ENCODE measurements around the gene RASGEF1C. TPM values are rescaled to one million over a fixed set of nuclear protein-coding genes. Genes with fewer than 3 reads are reported as not detected.
"Not testable (repeated sequence)": the region's sequence is repeated elsewhere in the genome, so short reads cannot be mapped to it uniquely, and the experiment has no call there.

The RASGEF1C gene
- total RNA-seq, 1 donor from 2014 or later: 0.49 TPM

DNA sequence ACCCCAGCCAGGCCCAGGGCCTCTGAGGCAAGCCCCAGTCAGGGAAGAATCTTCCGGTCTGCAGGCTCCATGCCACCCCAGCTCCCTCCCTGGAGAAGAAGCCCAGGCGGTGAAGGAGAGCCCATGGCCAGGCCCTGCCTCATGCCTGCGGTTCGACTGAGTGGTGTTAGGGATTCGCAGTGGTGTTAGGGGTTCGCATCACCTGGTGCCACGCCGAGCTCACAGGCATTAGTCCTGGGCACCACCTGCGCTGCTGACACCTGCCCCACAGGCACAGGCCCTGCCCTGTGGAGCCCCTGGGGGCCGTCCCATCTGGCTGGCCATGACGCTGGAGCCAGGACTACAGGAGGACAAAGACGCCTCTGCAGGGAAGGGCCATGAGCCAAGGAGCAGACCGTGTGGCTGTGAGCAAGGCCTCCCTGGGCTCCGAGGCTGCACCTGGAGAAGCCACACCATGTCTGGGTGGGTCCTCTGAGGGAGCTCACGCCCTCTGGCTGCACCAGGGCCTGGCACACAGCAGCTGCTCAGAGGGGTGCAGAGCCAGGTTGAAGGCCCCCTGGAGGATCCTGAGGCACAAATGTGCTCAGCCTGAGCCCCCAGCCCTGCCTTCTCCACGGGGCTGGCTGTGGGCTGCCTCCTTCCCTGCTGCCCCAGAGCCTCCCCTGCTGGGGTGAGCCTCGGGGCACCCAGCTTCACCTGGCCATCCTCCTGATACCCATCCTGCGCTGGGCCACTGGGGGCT is 109.8 kb downstream of the RASGEF1C start:
- intact Hi-C loops (cut with DNase I): no loop called here
- no peak for ATAC-seq
- no peak for DNase-seq (ENCODE audit: missing footprints)

DNA sequence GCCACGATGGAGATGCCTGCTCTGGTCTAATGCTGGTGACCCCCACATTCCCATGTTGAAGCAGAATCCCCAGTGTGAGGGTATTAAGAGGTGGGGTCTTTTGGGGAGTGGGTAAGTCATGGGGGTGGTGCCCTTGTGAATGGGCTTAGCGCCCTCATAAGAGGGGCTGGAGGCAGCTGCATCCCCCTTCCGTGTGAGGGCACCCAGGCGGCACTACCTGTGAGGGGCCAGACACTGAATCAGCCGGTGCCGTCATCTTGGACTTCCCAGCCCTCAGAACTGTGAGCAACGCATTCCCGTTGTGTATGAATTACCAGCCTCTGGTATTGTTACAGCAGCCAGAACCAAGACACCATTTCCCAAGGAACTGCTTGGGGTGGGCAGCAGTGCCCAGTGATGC is 110.5 kb downstream of the RASGEF1C start:
- DNase-seq (ENCODE audit: missing footprints) (no peak), ATAC-seq (no peak)
- intact Hi-C loops (cut with DNase I): no loop called here

DNA sequence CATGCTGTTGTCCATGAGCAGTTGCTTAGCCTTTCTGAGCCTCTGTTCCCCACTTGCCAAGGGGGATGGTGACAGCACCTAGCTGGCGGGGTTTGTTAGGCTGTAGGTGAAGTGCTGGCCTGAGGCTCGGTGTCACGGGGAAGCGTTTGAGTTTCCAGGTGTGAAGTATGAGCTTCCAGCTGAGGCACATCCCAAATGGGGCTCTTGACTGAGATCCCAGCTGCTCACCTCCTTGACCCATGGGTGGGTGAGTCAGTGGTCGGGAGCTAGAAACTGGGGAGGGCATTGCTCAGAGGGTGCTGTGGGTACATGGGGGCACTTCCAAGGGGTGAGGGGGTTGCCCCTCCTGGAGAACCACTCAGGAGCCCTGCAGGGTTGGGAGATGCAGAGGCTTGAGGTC is 111.1 kb downstream of the RASGEF1C start:
- intact Hi-C loops (cut with DNase I): no loop called here
- no peak for ATAC-seq
- DNase-seq (ENCODE audit: missing footprints): no peak

DNA sequence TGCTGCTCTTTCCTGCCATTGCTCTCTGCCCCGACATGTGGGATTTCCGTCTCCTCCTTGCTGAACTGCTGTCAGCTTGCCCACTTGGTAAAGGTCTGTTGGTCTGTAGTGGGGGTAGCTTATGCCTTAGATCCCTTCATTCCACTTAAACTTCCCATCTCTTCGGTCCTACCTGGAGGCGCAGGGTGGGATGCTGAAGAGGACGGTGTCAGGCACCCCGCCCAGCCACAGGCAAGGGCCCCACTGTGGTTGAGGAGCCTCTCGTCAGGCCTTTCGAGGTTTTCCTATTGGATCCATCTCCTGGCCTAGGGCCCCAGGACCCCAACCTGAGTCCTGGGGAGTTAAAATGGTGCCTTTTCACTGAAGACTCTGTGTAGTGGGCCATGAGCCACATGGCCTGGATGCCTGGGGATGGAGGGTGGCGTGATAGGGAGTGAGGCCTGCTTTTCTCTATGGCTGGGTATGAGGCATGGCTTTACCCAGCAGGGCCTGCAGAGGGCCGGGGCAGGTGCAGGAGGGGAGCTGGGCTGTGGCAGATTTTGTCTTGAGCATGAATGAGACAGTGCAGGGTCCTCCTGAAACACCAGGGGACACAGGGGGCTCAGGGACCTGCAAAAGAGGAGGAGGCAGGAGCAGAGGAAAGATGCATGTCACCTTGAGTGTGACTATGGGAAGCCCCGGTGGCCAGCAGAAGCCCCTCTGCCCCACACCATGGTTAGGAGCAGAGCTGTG is 111.7 kb downstream of the RASGEF1C start:
- ATAC-seq: no peak
- DNase-seq (ENCODE audit: missing footprints): no peak
- intact Hi-C loops (cut with DNase I): no loop called here

DNA sequence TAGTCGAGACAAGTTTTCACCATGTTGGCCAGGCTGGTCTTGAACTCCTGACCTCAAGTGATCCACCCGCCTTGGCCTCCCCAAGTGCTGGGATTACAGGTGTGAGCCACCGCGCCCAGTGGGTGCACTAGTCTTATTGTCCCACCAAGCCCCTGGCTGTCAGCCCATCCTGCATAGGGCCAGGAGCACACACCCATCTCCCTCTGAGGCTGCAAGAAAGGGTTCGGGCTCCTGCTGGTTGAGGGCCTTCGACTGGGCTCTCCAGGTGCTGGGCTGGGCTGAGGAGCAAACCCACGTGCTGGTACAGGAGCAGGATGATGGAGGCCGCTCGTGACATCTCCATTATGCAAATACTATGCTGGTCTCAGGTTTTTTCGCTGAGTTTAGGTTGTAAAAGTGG is 112.4 kb downstream of the RASGEF1C start:
- intact Hi-C loops (cut with DNase I): no loop called here
- DNase-seq (ENCODE audit: missing footprints) (no peak), ATAC-seq (no peak)

DNA sequence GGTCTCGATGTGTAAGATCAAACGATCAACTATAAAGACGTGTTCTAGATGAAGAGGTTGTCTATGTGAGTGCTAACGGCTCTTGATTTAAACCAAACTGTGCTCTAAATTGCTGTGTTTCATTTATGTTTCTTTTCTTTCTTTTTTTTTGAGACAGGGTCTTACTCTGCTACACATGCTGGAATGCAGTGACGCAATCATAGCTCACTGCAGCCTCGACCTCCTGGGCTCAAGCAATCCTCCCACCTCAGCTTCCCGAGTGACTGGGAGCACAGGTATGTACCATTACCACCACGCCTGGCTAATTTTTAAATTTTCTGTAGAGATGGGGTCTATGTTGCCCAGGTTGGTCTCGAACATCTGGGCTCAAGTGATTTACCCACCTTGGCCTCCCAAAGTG is 113.5 kb downstream of the RASGEF1C start:
- intact Hi-C loops (cut with DNase I): no loop called here
- DNase-seq (ENCODE audit: missing footprints) (no peak), ATAC-seq (no peak)

DNA sequence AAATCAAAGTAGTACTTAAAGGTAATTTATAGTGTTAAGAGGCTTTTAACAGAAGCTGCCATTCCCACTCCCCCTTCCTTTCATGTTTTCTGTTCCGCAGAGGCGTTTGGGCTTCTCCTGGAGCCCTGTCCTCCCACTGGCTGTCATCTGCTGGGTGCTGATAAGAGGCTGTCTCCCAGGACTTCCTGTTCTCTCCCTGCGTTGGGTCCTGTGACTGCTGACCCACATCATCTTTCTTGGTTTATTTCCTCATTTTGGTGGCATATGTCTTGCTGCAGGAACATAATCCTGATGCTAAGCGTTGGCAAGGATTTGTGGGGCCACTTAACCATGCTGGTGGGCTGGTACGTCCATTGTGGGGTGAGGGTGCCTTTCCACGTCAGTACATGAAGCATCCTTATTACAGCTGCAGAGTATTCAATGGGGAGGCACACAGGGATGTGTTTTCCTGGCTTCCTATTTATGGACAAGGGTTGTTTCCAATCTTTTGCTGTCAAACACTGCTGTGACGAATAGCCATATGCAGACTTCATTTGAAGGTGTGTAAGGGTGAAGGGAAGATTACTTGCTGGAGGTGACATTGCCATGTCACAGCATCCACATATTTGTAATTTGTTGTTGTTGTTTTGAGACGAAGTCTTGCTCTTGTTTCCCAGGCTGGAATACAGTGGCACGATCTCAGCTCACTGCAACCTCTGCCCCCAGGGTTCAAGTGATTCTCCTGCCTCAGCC is 115.2 kb downstream of the RASGEF1C start:
- DNase-seq (ENCODE audit: missing footprints): no peak

DNA sequence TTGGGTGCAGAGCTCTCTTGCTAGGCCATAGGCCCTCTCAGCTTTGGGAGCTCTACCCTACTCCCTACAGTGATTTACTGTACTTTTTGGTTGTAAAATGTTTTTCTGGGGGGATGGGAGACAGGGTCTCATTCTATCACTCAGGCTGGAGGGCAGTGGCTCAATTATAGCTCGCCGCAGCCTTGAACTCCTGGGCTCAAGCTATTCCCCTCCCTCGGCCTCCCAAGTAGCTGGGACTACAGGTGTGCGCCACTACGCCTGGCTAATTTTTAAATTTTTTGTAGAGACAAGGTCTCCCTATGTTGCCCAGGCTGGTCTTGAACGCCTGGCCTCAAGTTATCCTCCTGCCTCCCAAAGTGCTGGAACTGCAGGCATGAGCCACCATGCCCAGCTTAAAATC is 115.8 kb downstream of the RASGEF1C start:
- DNase-seq (ENCODE audit: missing footprints) (no peak), ATAC-seq (no peak)
- intact Hi-C loops (cut with DNase I): loop anchor here (5.0 kb wide), 1 partner anchor 221 kb away; no protein-coding TSS in a partner anchor

More for the DNA sequence above, 115.2 kb downstream of the RASGEF1C start:
- intact Hi-C loops (cut with DNase I): loop anchor here (5.0 kb wide), 1 partner anchor 222 kb away; no protein-coding TSS in a partner anchor
- peak; percentile 47 for ATAC-seq

DNA sequence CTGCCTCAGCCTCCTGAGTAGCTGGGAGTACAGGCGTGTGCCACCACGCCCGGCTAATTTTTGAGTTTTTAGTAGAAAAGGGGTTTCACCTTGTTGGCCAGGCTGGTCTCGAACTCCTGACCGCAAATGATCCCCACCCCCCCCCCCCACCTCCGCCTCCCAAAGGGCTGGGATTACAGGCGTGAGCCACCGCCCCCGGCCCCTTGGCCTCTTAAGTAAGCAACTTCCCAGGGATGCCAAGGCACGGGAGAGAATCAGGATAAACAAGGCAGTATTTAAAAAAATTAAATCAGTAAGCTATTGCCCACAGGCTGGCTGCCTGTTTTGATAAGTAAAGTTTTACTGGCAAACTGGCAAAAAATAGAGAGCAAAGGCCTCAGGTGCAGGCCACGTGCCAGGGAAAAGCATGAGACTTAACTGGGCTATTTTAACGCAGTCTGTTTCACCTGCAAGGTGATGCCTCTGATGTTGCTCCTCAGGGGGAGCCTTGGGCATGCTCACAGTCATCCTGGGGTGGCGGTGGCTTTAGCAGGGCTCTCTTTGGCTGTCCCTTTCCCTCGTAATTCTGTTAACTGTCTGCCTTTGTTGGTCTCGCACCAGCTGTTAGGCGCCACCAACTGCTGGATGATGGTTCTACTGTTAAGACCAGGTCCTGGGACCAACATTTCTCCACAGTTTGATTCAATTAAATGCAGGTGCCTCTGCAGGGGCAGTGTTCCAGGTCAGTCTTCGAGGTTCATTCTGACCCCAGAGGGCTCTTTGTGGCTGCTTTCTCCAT is 118.1 kb downstream of the RASGEF1C start:
- intact Hi-C loops (cut with DNase I): loop anchor here (1.0 to 5.0 kb wide), 2 partner anchors 105 to 219 kb away; no protein-coding TSS in a partner anchor
- no peak for DNase-seq (ENCODE audit: missing footprints)
- ATAC-seq: peak; percentile 37

DNA sequence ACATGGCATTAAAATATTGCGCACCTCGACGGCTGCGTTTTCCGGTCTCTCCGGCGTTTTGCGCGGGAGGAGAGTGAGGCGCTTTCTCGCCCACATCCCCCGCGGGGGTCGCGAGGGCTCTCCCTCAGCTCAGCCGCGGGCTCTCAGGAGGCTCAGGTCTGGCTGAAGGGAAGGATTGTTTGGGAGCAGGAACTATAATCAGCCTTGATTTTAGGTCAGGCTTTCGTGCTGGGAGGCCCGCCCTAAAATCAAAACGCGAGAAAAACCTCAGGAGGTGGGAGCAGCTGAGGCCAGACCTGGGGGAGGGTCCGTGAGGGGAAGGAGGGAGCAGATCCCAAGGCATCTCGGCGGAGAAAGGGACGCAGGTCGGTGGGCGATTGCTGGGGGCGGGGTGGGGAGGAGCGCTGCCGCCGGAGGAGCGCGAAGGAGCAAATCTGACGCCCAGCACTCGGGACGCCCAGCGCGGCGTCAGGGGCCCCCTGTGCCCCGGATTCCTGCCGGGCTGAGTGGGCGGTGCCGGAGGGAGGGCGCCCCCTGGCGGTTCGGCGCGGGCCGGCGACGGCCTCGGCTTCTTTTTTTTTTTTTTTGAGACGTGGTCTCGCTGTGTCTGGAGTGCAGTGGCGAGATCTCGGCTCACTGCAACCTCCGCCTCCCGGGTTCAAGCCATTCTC is 118.8 kb downstream of the RASGEF1C start:
- DNase-seq (ENCODE audit: missing footprints) (peak; percentile 85), ATAC-seq (peak; percentile 92)
- intact Hi-C loops (cut with DNase I): loop anchor here (1.0 to 5.0 kb wide), 2 partner anchors 104 to 218 kb away; no protein-coding TSS in a partner anchor

DNA sequence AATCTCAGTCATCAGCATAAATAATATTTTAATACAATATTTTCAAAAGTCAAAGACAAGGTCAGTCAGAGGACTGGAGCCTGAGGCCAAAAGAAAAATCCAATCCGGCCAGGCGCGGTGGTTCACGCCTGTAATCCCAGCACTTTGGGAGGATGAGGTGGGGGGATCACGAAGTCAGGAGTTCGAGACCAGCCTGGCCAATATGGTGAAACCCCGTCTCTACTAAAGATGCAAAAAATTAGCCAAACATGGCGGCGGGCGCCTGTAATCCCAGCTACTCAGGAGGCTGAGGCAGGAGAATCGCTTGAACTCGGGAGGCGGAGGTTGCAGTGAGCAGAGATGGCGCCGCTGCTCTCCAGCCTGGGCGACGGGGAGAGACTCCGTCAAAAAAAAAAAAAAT is 119.4 kb downstream of the RASGEF1C start:
- not testable (repeated sequence) for DNase-seq (ENCODE audit: missing footprints); ATAC-seq
- intact Hi-C loops (cut with DNase I): loop anchor here (1.0 to 5.0 kb wide), 2 partner anchors 103 to 217 kb away; no protein-coding TSS in a partner anchor

DNA sequence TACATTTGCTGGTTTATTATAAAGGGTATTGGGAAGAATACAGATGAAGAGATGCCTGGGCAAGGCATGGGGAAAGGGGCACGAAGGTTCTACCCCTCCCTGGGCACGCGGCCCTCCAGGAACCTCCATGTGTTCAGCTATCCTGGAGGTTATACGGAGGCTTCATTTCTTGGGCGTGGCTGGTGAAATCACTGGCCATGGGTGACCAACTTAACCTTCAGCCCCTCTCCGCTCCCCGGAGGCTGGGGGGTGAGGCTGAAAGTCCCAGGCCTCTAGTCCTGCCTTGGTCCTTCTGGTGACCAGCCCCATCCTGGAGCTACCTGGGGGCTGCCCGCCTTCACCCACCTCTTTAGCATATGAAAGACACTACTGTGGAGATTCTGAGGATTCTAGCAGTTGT is 120.5 kb downstream of the RASGEF1C start:
- intact Hi-C loops (cut with DNase I): no loop called here
- no peak for ATAC-seq
- DNase-seq (ENCODE audit: missing footprints): no peak

DNA sequence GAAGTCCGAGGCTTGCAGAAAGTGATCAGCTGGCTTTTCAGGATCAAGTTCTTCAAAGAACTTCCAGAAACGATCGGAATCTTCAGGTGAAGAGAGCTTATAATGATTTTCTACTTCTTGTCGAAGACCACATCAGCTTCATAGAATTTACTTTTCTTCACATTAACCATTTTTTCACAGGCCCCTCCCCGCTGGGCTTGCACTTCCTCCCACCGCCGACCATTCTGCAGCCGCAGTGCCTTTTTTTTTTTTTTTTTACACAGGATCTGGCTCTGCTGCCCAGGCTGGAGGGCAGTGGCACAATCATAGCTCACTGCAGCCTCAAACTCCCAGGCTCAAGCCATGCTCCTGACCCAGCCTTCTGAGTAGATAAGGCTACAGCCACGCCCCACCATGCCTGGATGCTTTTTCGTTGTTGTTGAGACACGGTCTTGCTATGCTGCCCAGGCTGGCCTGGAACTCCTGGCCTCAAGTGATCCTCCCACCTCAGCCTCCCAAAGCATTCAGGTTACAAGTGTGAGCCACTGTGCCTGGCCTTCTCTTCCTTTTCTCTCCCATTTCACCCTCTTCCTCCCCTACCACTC is 122.1 kb downstream of the RASGEF1C start:
- ATAC-seq: no peak
- intact Hi-C loops (cut with DNase I): no loop called here
- no peak for DNase-seq (ENCODE audit: missing footprints)

DNA sequence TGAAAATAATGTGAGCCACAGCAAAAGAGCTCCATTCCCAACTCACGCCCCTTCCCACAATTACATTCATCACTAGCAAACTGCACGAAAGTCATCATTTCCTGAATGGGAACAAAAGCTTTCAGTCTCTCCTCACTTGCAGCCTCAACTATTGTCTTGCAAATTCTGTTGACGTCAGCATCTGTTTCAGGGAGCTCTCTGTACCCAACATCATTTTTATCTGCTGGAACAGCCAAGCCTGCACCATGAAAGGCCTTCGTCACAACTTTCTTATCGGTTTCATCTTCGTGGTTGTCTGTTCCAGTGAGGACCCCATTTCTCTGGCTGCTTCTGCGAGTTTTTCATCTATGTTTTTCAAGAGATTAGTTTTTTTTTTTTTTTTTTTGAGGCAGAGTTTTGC is 123.2 kb downstream of the RASGEF1C start:
- ATAC-seq: no peak
- intact Hi-C loops (cut with DNase I): no loop called here
- no peak for DNase-seq (ENCODE audit: missing footprints)

DNA sequence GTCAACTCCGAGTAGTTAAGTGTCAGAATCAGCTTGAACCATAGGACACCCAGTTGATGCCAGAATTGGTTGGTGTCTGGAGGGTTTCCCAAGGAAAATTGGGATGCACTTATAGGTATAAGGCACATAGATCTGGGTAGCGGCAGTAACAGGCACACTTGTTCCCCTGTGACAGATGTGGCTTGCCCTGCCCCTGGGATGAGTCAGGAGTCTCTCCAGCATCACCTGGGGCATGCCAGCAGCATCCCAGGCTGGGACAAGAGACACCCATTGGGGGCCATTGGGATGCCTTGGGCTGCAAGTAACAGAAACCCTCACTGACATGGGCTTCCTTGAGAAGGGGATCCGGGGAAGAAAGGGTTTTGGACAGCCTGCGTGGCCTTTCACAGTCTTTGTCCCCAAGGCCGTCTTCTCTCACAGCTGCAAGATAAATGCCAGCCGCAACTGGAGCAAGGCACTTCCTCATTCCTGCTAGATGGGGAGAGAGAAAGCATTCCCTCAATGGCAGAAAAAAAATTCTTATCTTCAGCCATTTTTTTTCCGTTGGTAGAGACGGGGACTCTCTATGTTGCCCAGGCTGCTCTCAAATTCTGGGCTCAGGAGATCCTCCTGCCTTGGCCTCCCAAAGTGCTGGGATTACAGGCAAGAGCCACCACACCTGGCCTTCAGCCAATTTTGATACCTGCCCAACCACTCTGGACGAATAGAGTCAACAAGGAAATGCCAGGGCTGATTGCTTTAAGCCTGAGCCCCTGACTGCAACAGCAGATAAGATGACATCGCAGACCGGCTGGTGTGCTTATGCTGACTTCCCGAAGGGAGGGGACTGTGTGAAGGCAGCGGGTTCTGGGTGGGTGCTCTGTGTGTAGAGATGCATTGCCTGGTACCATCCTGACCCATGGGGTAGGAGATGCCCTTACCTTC is 124.1 kb downstream of the RASGEF1C start:
- intact Hi-C loops (cut with DNase I): no loop called here
- DNase-seq (ENCODE audit: missing footprints): no peak
- ATAC-seq: peak; percentile 43

DNA sequence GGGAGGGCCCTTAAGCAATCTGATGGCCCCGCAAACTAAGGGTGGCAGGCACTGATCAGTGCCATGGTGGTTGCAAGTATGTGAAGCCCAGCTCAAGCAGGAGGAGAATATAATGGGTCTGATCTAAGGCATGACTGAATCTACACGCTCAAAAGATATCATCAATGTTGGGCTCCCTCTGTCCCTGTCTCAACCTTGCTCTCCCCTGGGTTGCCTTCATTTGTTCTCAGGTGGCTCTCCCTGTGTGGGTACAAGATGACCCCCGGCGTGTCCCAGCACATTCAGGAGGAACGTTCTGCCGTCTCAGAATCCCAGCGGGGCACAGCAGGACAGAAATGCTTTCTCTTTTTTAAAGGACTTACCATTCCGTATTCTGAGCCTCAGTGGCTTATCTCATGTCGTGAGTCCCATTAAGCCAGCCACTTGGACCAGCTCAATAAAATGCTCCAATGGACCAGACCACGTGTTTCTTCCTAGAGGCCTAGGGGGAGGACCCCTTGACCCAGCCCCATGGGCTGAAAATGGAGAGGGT is 125.4 kb downstream of the RASGEF1C start:
- no peak for DNase-seq (ENCODE audit: missing footprints)
- intact Hi-C loops (cut with DNase I): no loop called here
- no peak for ATAC-seq
